IMR-90 (cell line): ENCODE results near the gene RPN2. TPM values are rescaled to one million over a fixed set of nuclear protein-coding genes. Genes with fewer than 3 reads are reported as not detected.

Experiments
- ATAC-seq: fragments of 200-7000 bp; cut with Tn5 transposase; 2 replicates; pipeline ENCODE4 v1.9.1; 2020; ENCODE audit warnings: low read depth, mild to moderate bottlenecking, moderate library complexity
- Bru-seq: library from RNA; stranded (reverse); fragments of 400-500 nt; gene quantifications from one replicate; lab custom pipeline; 2021; lab: Mats Ljungman, UMichigan
- BruChase-seq, 2 experiments: library from RNA; stranded (reverse); fragments of 400-500 nt; gene quantifications; one replicate each; lab custom pipeline; 2021; lab: Mats Ljungman, UMichigan
- BruUV-seq: library from RNA; stranded (reverse); fragments of 400-500 nt; replicated peaks from 2 replicates; lab custom pipeline; 2021; lab: Mats Ljungman, UMichigan
- CTCF ChIA-PET: fragments of 300-600 bp; formaldehyde crosslinking; extraction: SDS; loops from one replicate; lab custom pipeline; 2021; ENCODE audit warnings: antibody characterized with exemption; lab: Yijun Ruan, JAX
- POLR2A ChIA-PET: fragments of 300-600 bp; sonication (Branson Sonifier 250); formaldehyde crosslinking; loops from one replicate; lab custom pipeline; 2022; ENCODE audit warnings: antibody characterized with exemption; ENCODE audit not compliant: unreplicated experiment; lab: Charles Lee
- DNase-seq: peaks from one replicate; pipeline ENCODE4 v3.0.0; 2013
- H2AFZ ChIP-seq: replicated peaks from 2 replicates; pipeline ENCODE3; 2013; ENCODE audit warnings: low read length, mild to moderate bottlenecking; ENCODE audit not compliant: poor library complexity
- H2AK5ac ChIP-seq: 2 replicates; pipeline ENCODE4 v1.6.1; 2013; ENCODE audit warnings: low read depth, low read length, inconsistent platforms
- H2AK9ac ChIP-seq: replicated peaks from 2 replicates; pipeline ENCODE3; 2013; ENCODE audit warnings: mild to moderate bottlenecking, low read depth, low read length, moderate library complexity; ENCODE audit not compliant: poor library complexity
- H2BK120ac ChIP-seq: 2 replicates; pipeline ENCODE4 v1.6.1; 2013; ENCODE audit warnings: low read depth, low read length, inconsistent platforms
- H2BK15ac ChIP-seq: 3 replicates; pipeline ENCODE4 v1.6.1; 2013; ENCODE audit warnings: low read depth, low read length, inconsistent platforms
- H2BK20ac ChIP-seq: 2 replicates; pipeline ENCODE4 v1.6.1; 2013; ENCODE audit warnings: low read depth, mild to moderate bottlenecking, inconsistent platforms, low read length, moderate library complexity
- H2BK5ac ChIP-seq: 2 replicates; pipeline ENCODE4 v1.6.1; 2013; ENCODE audit warnings: mild to moderate bottlenecking, low read depth, low read length, inconsistent platforms; ENCODE audit not compliant: poor library complexity, severe bottlenecking
- H3K14ac ChIP-seq: replicated peaks from 2 replicates; pipeline ENCODE4 v1.6.1; 2013; ENCODE audit warnings: low read depth, low read length, inconsistent platforms
- H3K18ac ChIP-seq: 2 replicates; pipeline ENCODE4 v1.6.1; 2013; ENCODE audit warnings: low read depth, low read length, control low read depth
- H3K23ac ChIP-seq: 2 replicates; pipeline ENCODE4 v1.6.1; 2013; ENCODE audit warnings: low read depth, low read length, inconsistent platforms
- H3K27ac ChIP-seq: 2 replicates; pipeline ENCODE4 v1.5.1; 2013; ENCODE audit warnings: mild to moderate bottlenecking, control low read depth, low read length; ENCODE audit not compliant: insufficient read depth
- H3K27me3 ChIP-seq: 2 replicates; pipeline ENCODE4 v1.6.1; 2013; ENCODE audit warnings: low read length; ENCODE audit not compliant: control insufficient read depth, insufficient read depth
- H3K36me3 ChIP-seq: 2 replicates; pipeline ENCODE4 v1.6.1; 2013; ENCODE audit warnings: low read length, mixed read lengths; ENCODE audit not compliant: control insufficient read depth, insufficient read depth
- H3K4ac ChIP-seq: 2 replicates; pipeline ENCODE4 v1.6.1; 2013; ENCODE audit warnings: low read depth, low read length, inconsistent platforms
- H3K4me1 ChIP-seq: 2 replicates; pipeline ENCODE4 v1.6.1; 2013; ENCODE audit warnings: low read length, mixed read lengths; ENCODE audit not compliant: control insufficient read depth, insufficient read depth
- H3K4me2 ChIP-seq: 2 replicates; pipeline ENCODE4 v1.6.1; 2013; ENCODE audit warnings: low read depth, mild to moderate bottlenecking, control low read depth, low read length, moderate library complexity
- H3K4me3 ChIP-seq: 2 replicates; pipeline ENCODE4 v1.5.1; 2013; ENCODE audit warnings: low read depth, mild to moderate bottlenecking, control low read depth, low read length, moderate library complexity; ENCODE audit not compliant: insufficient read depth
- H3K56ac ChIP-seq: 2 replicates; pipeline ENCODE4 v1.6.1; 2013; ENCODE audit warnings: low read length, inconsistent platforms; ENCODE audit not compliant: insufficient read depth; ENCODE audit errors: extremely low read depth
- H3K79me1 ChIP-seq, 2 experiments: 2 replicates each; pipeline ENCODE4 v1.6.1; 2013; ENCODE audit warnings: low read length in 2 of 2, inconsistent platforms in 1 of 2, low read depth in 1 of 2
- H3K9ac ChIP-seq: 2 replicates; pipeline ENCODE4 v1.6.1; 2013; ENCODE audit warnings: low read depth, low read length, control low read depth
- H3K9me1 ChIP-seq: 2 replicates; pipeline ENCODE4 v1.6.1; 2013; ENCODE audit warnings: low read length, inconsistent platforms; ENCODE audit not compliant: insufficient read depth
- H3K9me3 ChIP-seq: 2 replicates; pipeline ENCODE4 v1.6.1; 2013; ENCODE audit warnings: low read length; ENCODE audit not compliant: control insufficient read depth, insufficient read depth
- H4K20me1 ChIP-seq: 2 replicates; pipeline ENCODE4 v1.6.1; 2013; ENCODE audit warnings: low read length, inconsistent platforms; ENCODE audit not compliant: insufficient read depth
- H4K5ac ChIP-seq: 2 replicates; pipeline ENCODE4 v1.6.1; 2013; ENCODE audit warnings: mild to moderate bottlenecking, low read depth, low read length, control low read depth
- H4K8ac ChIP-seq, 2 experiments: 2 replicates each; pipeline ENCODE4 v1.6.1; 2013; ENCODE audit warnings: low read depth in 2 of 2, low read length in 2 of 2, control low read depth in 1 of 2, inconsistent platforms in 1 of 2
- H4K91ac ChIP-seq: 2 replicates; pipeline ENCODE4 v1.6.1; 2013; ENCODE audit warnings: low read depth, low read length, inconsistent platforms; ENCODE audit not compliant: insufficient read depth
- BHLHE40 ChIP-seq: fragments of 150-350 bp; IDR thresholded peaks from 2 replicates; pipeline ENCODE4 v1.6.1; 2016; ENCODE audit warnings: mild to moderate bottlenecking, low read depth, low read length
- CEBPB ChIP-seq: IDR thresholded peaks from 2 replicates; pipeline ENCODE4 v1.6.1; 2012; ENCODE audit warnings: low read depth, low read length, improper control_type of control experiment
- CHD1 ChIP-seq: IDR thresholded peaks from 2 replicates; pipeline ENCODE4 v1.6.1; 2012; ENCODE audit warnings: low read depth, low read length, improper control_type of control experiment
- ELK1 ChIP-seq: fragments of 150-350 bp; IDR thresholded peaks from 2 replicates; pipeline ENCODE4 v1.6.1; 2016; ENCODE audit warnings: low read depth, mild to moderate bottlenecking, low read length, moderate library complexity, borderline replicate concordance
- FOS ChIP-seq: fragments of 150-350 bp; IDR thresholded peaks from 2 replicates; pipeline ENCODE4 v1.6.1; 2016; ENCODE audit warnings: low read depth, low read length
- MAFK ChIP-seq: IDR thresholded peaks from 2 replicates; pipeline ENCODE4 v1.6.1; 2012; ENCODE audit warnings: low read depth, low read length, improper control_type of control experiment
- MXI1 ChIP-seq: IDR thresholded peaks from 2 replicates; pipeline ENCODE4 v1.6.1; 2012; ENCODE audit warnings: low read depth, mild to moderate bottlenecking, low read length, moderate library complexity, borderline replicate concordance
- NFE2L2 ChIP-seq: fragments of 150-350 bp; IDR thresholded peaks from 2 replicates; pipeline ENCODE4 v1.6.1; 2016; ENCODE audit warnings: low read depth, mild to moderate bottlenecking, low read length
- RFX5 ChIP-seq: IDR thresholded peaks from 2 replicates; pipeline ENCODE4 v1.8.0; 2012; ENCODE audit warnings: low read depth, mild to moderate bottlenecking, low read length, moderate library complexity
- SMC3 ChIP-seq: fragments of 150-350 bp; IDR thresholded peaks from 2 replicates; pipeline ENCODE4 v1.6.1; 2016; ENCODE audit warnings: low read depth, mild to moderate bottlenecking, antibody characterized with exemption, low read length, moderate library complexity
- WGBS, 2 experiments: methylation state at CpG; one replicate each; pipeline versions ENCODE4 v1.1.5 to v1.1.7; 2013; ENCODE audit warnings: missing lambda C conversion rate in 2 of 2; ENCODE audit not compliant: insufficient read length in 1 of 2; ENCODE audit errors: extremely low coverage in 2 of 2; 5-methylcytosine and 5-hydroxymethylcytosine counted together
- dilution Hi-C: fragments of 300-500 bp; cut with HindIII; formaldehyde crosslinking; loops from one replicate; pipeline ENCODE4 v1.14.3; 2018; ENCODE audit warnings: low sequenced_read_pairs; ENCODE audit not compliant: unreplicated experiment
- in situ Hi-C: fragments of 300-500 bp; cut with MboI; formaldehyde crosslinking; loops from 3 replicates; pipeline ENCODE4 v1.14.3; 2019; ENCODE audit warnings: low sequenced_read_pairs, inconsistent platforms, mixed read lengths
- intact Hi-C: fragments of 100-400 bp; cut with micrococcal nuclease; formaldehyde crosslinking; loops from 2 replicates; pipeline ENCODE4 v1.10.0; 2022
- long read RNA-seq: library from polyadenylated mRNA; unstranded; transcript quantifications from one replicate; pipeline ENCODE4 v2.0.0, GENCODE V29; 2021; ENCODE audit not compliant: unreplicated experiment
- polyA plus RNA-seq, 3 experiments: library from polyadenylated mRNA; depleted of rRNA; stranded (reverse); fragments of >200 nt; gene quantifications; 2 replicates each; pipeline ENCODE4 v1.2.3, GENCODE V29; 2012; ENCODE audit warnings: low replicate concordance in 1 of 3
- total RNA-seq: library from RNA; depleted of rRNA; stranded (reverse); fragments of >200 nt; gene quantifications from 2 replicates; pipeline ENCODE4 v1.2.3, GENCODE V29; 2012; rRNA removed
- TF ChIP-seq, protein P1 (sequence below): fragments of 150-350 bp; IDR thresholded peaks from 2 replicates; pipeline ENCODE4 v1.6.1; 2017; ENCODE audit warnings: mild to moderate bottlenecking, antibody characterized with exemption, low read length, low read depth

Gene RPN2
- total RNA-seq, result 232 and 305 TPM in 2 replicates
- polyA plus RNA-seq (2012; rRNA removed), result 468 and 481 TPM in 2 replicates
- 279 and 282 TPM in 2 replicates for polyA plus RNA-seq (2012; cell fraction: cytosol; rRNA removed)
- polyA plus RNA-seq (2012; cell fraction: nucleus; rRNA removed; ENCODE audit: low replicate concordance), result 170 and 221 TPM in 2 replicates
- Bru-seq, nascent RNA, result percentile 86 among the genes with signal in this experiment
- percentile 81 among the genes with signal in this experiment for BruChase-seq, experiment 1, labeled RNA remaining after a 6-hour chase
- BruChase-seq, experiment 2, labeled RNA remaining after a 2-hour chase, result percentile 74 among the genes with signal in this experiment
- long read RNA-seq, transcript RPN2-201 (17 exons, 2,515 nt), result major isoform, 814 of 1,005 reads
- long read RNA-seq, partial matches to known transcripts, result 100 of 1,005 reads
- long read RNA-seq, other reads (novel, unspliced or antisense), result 91 of 1,005 reads

GRCh38 chr20:37178839-37179682 lies at the start of gene RPN2, which contains the start of gene MROH8:
TSS of gene RPN2 (plus strand) at chr20:37179330. CDS start at chr20:37179357, 27 bp downstream.
TSS of gene MROH8 (minus strand) at chr20:37179548.
- H2BK20ac ChIP-seq, result peak within 1 kb of the TSS; percentile 90
- peaks cover 39% of the 10 kb centered on the region for H4K20me1 ChIP-seq
- peaks cover 12 to 47% of the 10 kb centered on the region in 2 experiments for H3K79me1 ChIP-seq
- H3K18ac ChIP-seq, result peak within 1 kb of the TSS; percentile 93
- peak within 1 kb of the TSS; percentile 88 for H3K4me3 ChIP-seq
- peaks cover 14% of the 10 kb centered on the region for H3K9me1 ChIP-seq
- DNase-seq, result peak; percentile 98
- peak within 1 kb of the TSS; percentile 90; the same call in 1 of the 3 replicates for H2BK15ac ChIP-seq
- H2BK5ac ChIP-seq, result peak within 1 kb of the TSS; percentile 99
- no peaks in the 10 kb centered on the region for H3K27me3 ChIP-seq
- H2AFZ ChIP-seq, result peak within 1 kb of the TSS; percentile 100
- peak within 1 kb of the TSS; percentile 97 for H4K91ac ChIP-seq
- H3K4me2 ChIP-seq, result peak within 1 kb of the TSS; percentile 99
- ChIA-PET POLR2A (interaction anchor here (0.8 to 1.0 kb wide), 2 partner anchors 11 to 17 kb away, joined by 3 read pairs; no protein-coding TSS in a partner anchor), CTCF (interaction anchor here (1.5 kb wide), 1 partner anchor 11 kb away, joined by 4 read pairs; no protein-coding TSS in a partner anchor)
- 1% methylated on average over 27 of the region's 80 CpGs; no CpG with 5 or more reads in 1 of the 2 experiments for WGBS, 2 experiments
- H3K23ac ChIP-seq, result peak within 1 kb of the TSS; percentile 96
- ATAC-seq, result peak; percentile 97
- peaks cover 6% of the 10 kb centered on the region for H3K4me1 ChIP-seq
- in situ Hi-C loops, result no loop called here
- H3K9ac ChIP-seq, result peak within 1 kb of the TSS; percentile 97
- H3K36me3 ChIP-seq, result peaks cover 5% of the 10 kb centered on the region
- peak within 1 kb of the TSS; percentile 35 to 97; a peak in 3 of 4 replicates for H4K8ac ChIP-seq
- H4K5ac ChIP-seq, result peak within 1 kb of the TSS; percentile 89
- dilution Hi-C loops, result no loop called here
- peak within 1 kb of the TSS; percentile 98 for H2AK9ac ChIP-seq
- H3K14ac ChIP-seq, result peak within 1 kb of the TSS; percentile 94
- H3K4ac ChIP-seq, result peak within 1 kb of the TSS; percentile 90
- no peaks in the 10 kb centered on the region for H3K9me3 ChIP-seq
- peak within 1 kb of the TSS; percentile 97 for H2BK120ac ChIP-seq
- peak within 1 kb of the TSS; percentile 90 for H3K56ac ChIP-seq
- no TSS peak for BruUV-seq
- H3K27ac ChIP-seq, result peak within 1 kb of the TSS; percentile 99
- intact Hi-C loops, result loop anchor here (5.0 kb wide), 1 partner anchor 172 kb away; no protein-coding TSS in a partner anchor
- peak within 1 kb of the TSS; percentile 62; the same call in 1 of the 2 replicates for H2AK5ac ChIP-seq
- TF ChIP-seq MXI1 (peak; percentile 56), FOS (peak; percentile 69), CEBPB (no peak), CHD1 (peak; percentile 99; the same call in 1 of the 2 replicates), NFE2L2 (no peak), BHLHE40 (peak; percentile 96), RFX5 (no peak), ELK1 (no peak), SMC3 (no peak), MAFK (no peak)
- TF ChIP-seq, protein P1, sequence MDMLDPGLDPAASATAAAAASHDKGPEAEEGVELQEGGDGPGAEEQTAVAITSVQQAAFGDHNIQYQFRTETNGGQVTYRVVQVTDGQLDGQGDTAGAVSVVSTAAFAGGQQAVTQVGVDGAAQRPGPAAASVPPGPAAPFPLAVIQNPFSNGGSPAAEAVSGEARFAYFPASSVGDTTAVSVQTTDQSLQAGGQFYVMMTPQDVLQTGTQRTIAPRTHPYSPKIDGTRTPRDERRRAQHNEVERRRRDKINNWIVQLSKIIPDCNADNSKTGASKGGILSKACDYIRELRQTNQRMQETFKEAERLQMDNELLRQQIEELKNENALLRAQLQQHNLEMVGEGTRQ, result no peak
